Activated T-helper 1 cell treated with anti-CD3 and anti-CD28 coated beads, Interleukin-2, amount 50 U/mL, for 16 hours (primary cell): ENCODE data around the gene MTA1.

Source experiments
- DNase-seq, 2 donors: peaks; one replicate each; pipeline ENCODE4 v3.0.0-alpha.2; 2020; ENCODE audit warnings: low read depth in 1 of 2, low spot score in 1 of 2

MTA1 gene

GRCh38 chr14:105401699-105402098, 17.9 kb upstream of the MTA1 start:
- DNase-seq: no peak

- DNase-seq: no peak
Measured at GRCh38 chr14:105408592-105408991, 11.0 kb upstream of the MTA1 start.

GRCh38 chr14:105409364-105409763, 10.3 kb upstream of the MTA1 start:
- no peak for DNase-seq

GRCh38 chr14:105410642-105411016, 9.0 kb upstream of the MTA1 start:
- no peak for DNase-seq

- DNase-seq: no peak
Measured at GRCh38 chr14:105411017-105411941, 8.3 kb upstream of the MTA1 start.

GRCh38 chr14:105411985-105412770, 7.4 kb upstream of the MTA1 start:
- DNase-seq: no peak

- no peak for DNase-seq
Measured at GRCh38 chr14:105412771-105413543, 6.7 kb upstream of the MTA1 start.

GRCh38 chr14:105413544-105413886, 6.1 kb upstream of the MTA1 start:
- no peak for DNase-seq

GRCh38 chr14:105414456-105415371, 4.9 kb upstream of the MTA1 start:
- peak in 1 of 2 donors; percentile 41 for DNase-seq

GRCh38 chr14:105415481-105416428, 3.9 kb upstream of the MTA1 start:
- DNase-seq: no peak

GRCh38 chr14:105416671-105417070, 3.0 kb upstream of the MTA1 start:
- DNase-seq: no peak

GRCh38 chr14:105417690-105418121, 1.9 kb upstream of the MTA1 start:
- DNase-seq: no peak

- no peak for DNase-seq
Measured at GRCh38 chr14:105418269-105419194, 1.1 kb upstream of the MTA1 start.

GRCh38 chr14:105420101-105420973, 710 bp downstream of the MTA1 start:
- no peak for DNase-seq

- DNase-seq: no peak
Measured at GRCh38 chr14:105420974-105421674, 1.5 kb downstream of the MTA1 start.

- DNase-seq: no peak
Measured at GRCh38 chr14:105421723-105422615, 2.3 kb downstream of the MTA1 start.
